ENCODE measurements around the gene TYSND1. TPM values are rescaled to one million over a fixed set of nuclear protein-coding genes. Genes with fewer than 3 reads are reported as not detected.

The TYSND1 gene
- total RNA-seq, 1 donor from 2014 or later: 21.7 TPM

DNA sequence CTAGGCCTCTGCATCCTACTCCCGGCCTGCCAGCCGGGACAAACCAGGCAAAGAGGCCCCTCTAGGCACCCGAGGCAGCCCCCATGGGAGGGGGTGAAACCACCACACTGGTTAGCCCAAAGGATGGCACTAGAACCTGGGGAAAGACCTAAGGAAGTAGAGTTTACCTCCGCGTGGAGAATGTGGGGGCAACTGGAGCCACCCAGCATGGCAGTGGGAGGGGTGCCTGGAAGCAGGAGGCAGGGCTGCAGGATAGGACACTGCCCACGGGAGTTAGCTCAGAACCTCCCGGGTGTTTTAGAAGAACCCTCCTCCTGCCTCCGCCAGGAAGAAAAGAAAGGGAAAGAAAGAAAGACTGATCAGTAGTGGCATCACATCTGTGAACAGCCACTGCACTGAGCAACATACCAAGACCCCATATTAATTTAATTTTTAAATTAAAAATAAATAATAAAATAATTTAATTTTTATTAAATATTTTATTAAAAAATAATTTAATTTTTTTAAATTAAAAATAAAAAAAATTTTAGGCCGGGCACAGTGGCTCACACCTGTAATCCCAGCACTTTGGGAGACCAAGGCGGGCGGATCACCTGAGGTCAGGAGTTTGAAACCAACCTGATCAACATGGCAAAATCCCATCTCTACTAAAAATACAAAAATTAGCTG, 25.1 kb downstream of the TYSND1 start:
- no peak overlapping the region for H3K4me3 ChIP-seq (ENCODE audit: low read depth, low read length)
- TF ChIP-seq CTCF (conservative IDR thresholded peaks at IDR 0.05; ENCODE audit: low read depth, low read length): no peak
- no peak for DNase-seq (ENCODE audit: low read depth)

GRCh38 chr10:70120417-70120816, 26.1 kb downstream of the TYSND1 start:
- no peak overlapping the region for H3K4me3 ChIP-seq (ENCODE audit: low read depth, low read length)
- no peak for TF ChIP-seq CTCF (conservative IDR thresholded peaks at IDR 0.05; ENCODE audit: low read depth, low read length)
- DNase-seq (ENCODE audit: low read depth): no peak

DNA sequence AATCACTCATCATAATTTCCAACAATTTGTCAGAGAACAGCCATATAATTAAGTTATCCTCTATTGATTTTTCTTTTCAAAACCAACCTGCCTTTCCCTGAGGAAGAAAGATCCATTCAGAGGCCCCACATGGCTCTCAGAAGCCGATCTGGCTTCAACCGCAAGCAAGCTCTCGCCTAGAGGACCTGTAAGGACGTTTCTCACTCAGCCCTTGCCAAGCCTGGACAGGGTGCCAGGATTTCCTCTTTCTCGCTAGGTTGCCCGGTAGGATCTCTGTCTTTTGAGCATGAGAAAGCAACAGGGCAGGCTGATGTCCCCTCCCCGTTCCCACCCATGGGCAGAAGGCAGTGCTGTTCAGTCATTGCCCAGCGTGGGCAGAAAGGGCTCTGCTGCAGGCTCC, 26.9 kb downstream of the TYSND1 start:
- no peak for DNase-seq (ENCODE audit: low read depth)
- no peak overlapping the region for H3K4me3 ChIP-seq (ENCODE audit: low read depth, low read length)
- TF ChIP-seq CTCF (conservative IDR thresholded peaks at IDR 0.05; ENCODE audit: low read depth, low read length): no peak

DNA sequence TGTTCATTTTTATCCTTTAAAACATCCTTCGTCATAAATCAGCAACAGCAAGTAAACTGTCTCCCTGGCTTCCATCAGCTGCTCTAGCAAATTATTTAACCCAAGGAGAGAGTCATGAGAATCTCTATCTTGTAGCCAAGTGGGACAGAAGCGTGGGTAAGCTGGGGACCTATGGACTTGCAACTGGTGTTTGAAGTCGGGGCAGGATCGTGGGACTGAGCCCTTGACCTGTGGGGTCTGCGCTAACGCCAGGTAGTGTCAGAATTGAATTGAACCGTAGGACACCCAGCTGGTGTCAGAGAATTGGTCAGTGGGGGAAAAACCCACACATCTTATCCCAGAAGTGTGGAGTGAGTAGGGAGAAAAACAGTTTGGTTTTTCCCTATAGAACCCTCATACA, 27.3 kb downstream of the TYSND1 start:
- DNase-seq (ENCODE audit: low read depth): no peak
- TF ChIP-seq CTCF (conservative IDR thresholded peaks at IDR 0.05; ENCODE audit: low read depth, low read length): no peak
- H3K4me3 ChIP-seq (ENCODE audit: low read depth, low read length): no peak overlapping the region

GRCh38 chr10:70118196-70118595, 28.3 kb downstream of the TYSND1 start:
- DNase-seq (ENCODE audit: low read depth): no peak
- TF ChIP-seq CTCF (conservative IDR thresholded peaks at IDR 0.05; ENCODE audit: low read depth, low read length): no peak
- H3K4me3 ChIP-seq (ENCODE audit: low read depth, low read length): no peak overlapping the region

DNA sequence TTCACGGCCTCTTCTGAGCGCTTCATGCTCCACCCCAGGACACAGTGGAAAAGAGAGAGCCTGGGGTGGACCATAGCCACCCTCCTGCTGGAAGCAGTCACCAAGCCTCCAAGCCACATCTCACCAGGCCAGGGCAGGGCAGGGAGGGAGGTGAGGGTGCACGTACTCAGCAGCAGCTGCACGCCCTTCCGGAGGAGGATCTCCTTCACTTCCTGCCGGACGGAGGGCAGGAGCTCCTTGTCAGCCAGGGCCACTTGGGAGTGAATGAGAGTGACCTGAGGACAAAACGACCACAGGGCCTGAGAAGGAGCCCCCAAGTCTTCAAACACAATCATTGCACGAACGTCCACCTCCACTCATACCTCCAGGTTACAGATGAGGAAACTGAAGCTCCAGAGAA, 28.9 kb downstream of the TYSND1 start:
- TF ChIP-seq CTCF (conservative IDR thresholded peaks at IDR 0.05; ENCODE audit: low read depth, low read length): no peak
- H3K4me3 ChIP-seq (ENCODE audit: low read depth, low read length): no peak overlapping the region
- DNase-seq (ENCODE audit: low read depth): no peak

DNA sequence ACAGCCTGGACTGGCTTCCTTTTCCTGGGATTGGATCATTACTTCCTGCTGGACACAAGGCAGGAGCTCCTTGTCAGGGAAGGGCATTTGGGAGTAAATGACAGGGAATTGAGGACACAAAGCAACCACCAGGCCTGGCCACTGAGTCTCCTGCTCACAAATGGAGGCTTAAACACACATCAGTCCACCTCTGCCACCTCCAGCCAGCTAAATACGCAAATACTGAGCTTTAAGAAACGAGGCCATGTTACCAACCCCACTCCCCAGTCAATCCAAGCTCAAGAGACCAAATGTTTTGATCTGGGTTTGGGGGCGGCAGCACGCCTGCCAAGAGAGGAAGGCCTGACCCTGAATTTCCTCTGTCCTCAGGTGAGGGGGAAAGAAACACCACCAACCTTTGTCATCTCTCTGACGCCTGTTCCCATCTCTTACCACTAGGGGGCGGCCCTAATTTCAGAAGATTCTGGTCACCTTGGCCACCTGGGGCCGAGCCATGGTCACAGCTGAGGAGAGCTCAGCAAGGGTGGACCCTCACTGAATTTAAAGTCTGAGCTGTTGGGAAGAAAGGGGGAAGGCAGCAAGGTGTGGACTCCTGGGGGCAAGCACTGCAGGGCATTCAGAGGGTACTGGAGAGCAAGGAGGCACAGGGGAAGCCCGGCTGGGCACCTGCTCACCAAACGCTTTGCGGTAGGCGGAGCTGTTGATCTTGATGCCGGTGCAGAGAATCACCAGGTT, 30.4 kb downstream of the TYSND1 start:
- peak; percentile 88 for TF ChIP-seq CTCF (conservative IDR thresholded peaks at IDR 0.05; ENCODE audit: low read depth, low read length)
- H3K4me3 ChIP-seq (ENCODE audit: low read depth, low read length): no peak overlapping the region
- DNase-seq (ENCODE audit: low read depth): no peak
